Activated T-cell treated with anti-CD3 and anti-CD28 coated beads, Interleukin-2, amount 50 U/mL, for 4 hours (primary cell): Measurements from ENCODE around the gene GOLGA6L22. TPM values are rescaled to one million over a fixed set of nuclear protein-coding genes. Genes with fewer than 3 reads are reported as not detected.
"Not testable (repeated sequence)": the region's sequence is repeated elsewhere in the genome, so short reads cannot be mapped to it uniquely, and the experiment has no call there.

ENCODE experiments used
- ATAC-seq, 2 donors: fragments of 200-7000 bp; cut with Tn5 transposase; one replicate each; pipeline ENCODE4 v1.10.0; 2021
- DNase-seq: peaks from one replicate; pipeline ENCODE4 v3.0.0-alpha.2; 2020
- H3K27me3 Mint-ChIP-seq: one replicate; pipeline ENCODE4 v1.8.0; 2021; ENCODE audit warnings: low read depth, mixed read lengths
- H3K36me3 Mint-ChIP-seq: one replicate; pipeline ENCODE4 v1.8.0; 2022; ENCODE audit warnings: mixed read lengths; ENCODE audit not compliant: insufficient read depth
- H3K4me1 Mint-ChIP-seq: one replicate; pipeline ENCODE4 v1.8.0; 2021; ENCODE audit warnings: low read depth, mixed read lengths
- H3K4me3 Mint-ChIP-seq: one replicate; pipeline ENCODE4 v1.8.0; 2021; ENCODE audit warnings: mild to moderate bottlenecking, moderate library complexity, mixed read lengths
- H3K9me3 Mint-ChIP-seq: one replicate; pipeline ENCODE4 v1.8.0; 2021; ENCODE audit warnings: mixed read lengths
- total RNA-seq, 3 donors: library from RNA; stranded (reverse); gene quantifications; one replicate each; pipeline ENCODE4 v1.2.1, GENCODE V29; 2021

GOLGA6L22 gene
- not detected for total RNA-seq

DNA sequence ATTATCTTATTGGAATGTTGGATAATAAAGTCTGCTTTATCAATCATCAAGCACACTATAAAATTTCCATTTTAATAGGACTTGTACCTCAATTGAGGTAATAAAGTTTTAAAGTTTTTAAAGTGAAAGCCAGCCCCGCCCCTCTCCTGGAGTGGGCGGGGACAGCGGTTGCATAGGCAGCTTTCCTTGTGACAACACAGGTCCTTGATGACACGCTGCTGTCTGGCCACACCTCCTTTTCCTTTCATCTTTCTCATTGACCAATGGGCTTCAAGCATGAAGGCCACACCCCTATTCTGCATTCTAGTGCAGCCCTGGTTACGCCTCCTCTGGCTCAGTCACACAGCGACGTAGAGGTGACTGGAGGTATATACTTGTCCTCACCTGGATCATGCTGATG, at the start of gene GOLGA6L22:
Gene GOLGA6L22 (plus strand): TSS at position 301 of the 400 bp plus-strand sequence. CDS start 91 bp downstream, at position 392.
- ATAC-seq, H3K9me3 Mint-ChIP-seq, H3K36me3 Mint-ChIP-seq, H3K4me1 Mint-ChIP-seq, H3K4me3 Mint-ChIP-seq, DNase-seq, H3K27me3 Mint-ChIP-seq: not testable (repeated sequence)

- H3K27me3 Mint-ChIP-seq, H3K4me1 Mint-ChIP-seq, ATAC-seq, DNase-seq, H3K9me3 Mint-ChIP-seq, H3K4me3 Mint-ChIP-seq, H3K36me3 Mint-ChIP-seq: not testable (repeated sequence)
Measured at GRCh38 chr15:22417288-22417687, 41.4 kb upstream of the GOLGA6L22 start.

DNA sequence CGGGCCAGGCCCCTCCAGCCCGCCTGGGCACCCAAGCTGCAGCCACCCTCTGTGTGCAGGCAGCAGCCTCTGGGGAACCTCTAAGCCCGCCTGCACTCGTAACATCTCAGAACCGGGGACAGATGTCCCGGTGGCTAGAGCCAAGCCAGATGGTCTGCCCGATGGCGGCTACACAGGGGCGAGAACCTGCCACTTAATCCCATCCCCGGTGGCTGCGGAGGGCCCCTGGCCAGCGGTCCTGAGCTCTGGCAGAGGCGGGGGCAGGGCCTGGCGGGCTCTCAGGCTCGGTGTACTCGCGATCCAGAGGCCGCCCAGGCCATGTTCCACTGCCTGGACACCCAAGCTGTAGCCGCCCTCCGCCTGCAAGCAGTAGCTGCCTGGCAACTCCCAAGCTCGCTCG, 40.9 kb upstream of the GOLGA6L22 start:
- ATAC-seq, H3K4me3 Mint-ChIP-seq, DNase-seq, H3K4me1 Mint-ChIP-seq, H3K27me3 Mint-ChIP-seq, H3K9me3 Mint-ChIP-seq, H3K36me3 Mint-ChIP-seq: not testable (repeated sequence)

DNA sequence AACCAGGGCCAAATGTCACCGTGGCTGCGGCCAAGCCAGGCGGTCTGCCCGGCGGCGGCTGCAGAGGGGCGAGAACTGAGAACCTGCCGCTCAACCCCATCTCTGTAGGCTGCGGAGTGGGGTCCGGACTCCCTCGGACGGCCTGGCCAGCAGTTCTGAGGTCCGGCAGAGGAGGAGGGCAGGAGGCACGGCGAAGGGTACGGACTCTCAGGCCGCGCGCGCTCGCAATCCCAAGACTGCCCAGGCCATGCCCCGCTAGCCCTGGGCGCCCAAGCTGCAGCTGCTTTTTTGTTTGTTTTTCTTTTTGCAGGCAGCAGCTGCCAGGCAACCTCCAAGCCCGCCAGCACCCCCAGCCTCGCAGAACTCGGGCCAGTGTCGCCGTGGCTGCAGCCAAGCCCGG, 40.5 kb upstream of the GOLGA6L22 start:
- H3K4me1 Mint-ChIP-seq, H3K27me3 Mint-ChIP-seq, DNase-seq, H3K9me3 Mint-ChIP-seq, H3K36me3 Mint-ChIP-seq, H3K4me3 Mint-ChIP-seq, ATAC-seq: not testable (repeated sequence)

- H3K36me3 Mint-ChIP-seq, H3K4me3 Mint-ChIP-seq, DNase-seq, H3K4me1 Mint-ChIP-seq, H3K27me3 Mint-ChIP-seq, H3K9me3 Mint-ChIP-seq, ATAC-seq: not testable (repeated sequence)
Measured at GRCh38 chr15:22418666-22419065, 40.0 kb upstream of the GOLGA6L22 start.

DNA sequence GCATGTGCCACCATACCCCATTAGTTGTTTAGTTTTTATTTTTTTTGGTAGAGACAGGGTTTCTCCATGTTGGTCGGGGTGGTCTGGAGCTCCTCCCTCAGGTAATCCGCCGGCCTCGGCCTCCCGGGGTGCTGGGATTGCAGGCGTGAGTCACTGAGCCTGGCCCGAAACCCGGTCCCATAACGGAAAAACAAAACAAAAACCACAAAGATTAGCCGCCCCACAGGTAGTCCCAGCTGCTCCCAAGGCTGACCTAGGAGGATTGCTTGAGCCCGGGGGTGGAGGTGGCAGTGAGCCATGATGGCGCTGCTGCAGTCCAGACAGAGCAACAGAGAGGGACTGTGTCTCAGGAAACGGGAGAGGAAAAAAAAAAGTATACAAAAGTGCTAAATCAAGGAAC, 38.4 kb upstream of the GOLGA6L22 start:
- H3K9me3 Mint-ChIP-seq, DNase-seq, H3K4me3 Mint-ChIP-seq, H3K4me1 Mint-ChIP-seq, ATAC-seq, H3K27me3 Mint-ChIP-seq, H3K36me3 Mint-ChIP-seq: not testable (repeated sequence)

- not testable (repeated sequence) for H3K36me3 Mint-ChIP-seq, H3K27me3 Mint-ChIP-seq, H3K4me1 Mint-ChIP-seq, DNase-seq, H3K4me3 Mint-ChIP-seq, H3K9me3 Mint-ChIP-seq, ATAC-seq
Measured at GRCh38 chr15:22429426-22429825, 29.3 kb upstream of the GOLGA6L22 start.

DNA sequence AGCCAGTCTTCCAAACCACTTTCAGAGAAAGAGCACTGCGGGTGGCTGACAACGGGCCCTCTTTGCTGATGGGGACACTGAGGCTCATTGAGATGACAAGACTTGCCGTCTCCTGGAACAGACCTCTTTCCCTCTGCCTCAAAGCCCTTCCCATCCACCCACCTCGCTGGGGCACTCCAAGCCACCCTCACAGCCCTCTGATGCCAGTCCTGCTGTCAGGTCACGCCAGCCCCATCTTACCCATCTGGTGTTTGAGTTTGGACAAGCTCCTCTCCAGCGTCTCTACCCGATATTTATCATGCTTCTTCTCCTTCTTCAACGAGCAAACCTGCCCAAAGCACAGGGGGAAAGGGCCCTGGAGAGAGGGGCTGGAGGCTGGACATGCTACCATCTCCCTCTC, 27.0 kb upstream of the GOLGA6L22 start:
- H3K4me3 Mint-ChIP-seq, H3K4me1 Mint-ChIP-seq, DNase-seq, ATAC-seq, H3K36me3 Mint-ChIP-seq, H3K9me3 Mint-ChIP-seq, H3K27me3 Mint-ChIP-seq: not testable (repeated sequence)

DNA sequence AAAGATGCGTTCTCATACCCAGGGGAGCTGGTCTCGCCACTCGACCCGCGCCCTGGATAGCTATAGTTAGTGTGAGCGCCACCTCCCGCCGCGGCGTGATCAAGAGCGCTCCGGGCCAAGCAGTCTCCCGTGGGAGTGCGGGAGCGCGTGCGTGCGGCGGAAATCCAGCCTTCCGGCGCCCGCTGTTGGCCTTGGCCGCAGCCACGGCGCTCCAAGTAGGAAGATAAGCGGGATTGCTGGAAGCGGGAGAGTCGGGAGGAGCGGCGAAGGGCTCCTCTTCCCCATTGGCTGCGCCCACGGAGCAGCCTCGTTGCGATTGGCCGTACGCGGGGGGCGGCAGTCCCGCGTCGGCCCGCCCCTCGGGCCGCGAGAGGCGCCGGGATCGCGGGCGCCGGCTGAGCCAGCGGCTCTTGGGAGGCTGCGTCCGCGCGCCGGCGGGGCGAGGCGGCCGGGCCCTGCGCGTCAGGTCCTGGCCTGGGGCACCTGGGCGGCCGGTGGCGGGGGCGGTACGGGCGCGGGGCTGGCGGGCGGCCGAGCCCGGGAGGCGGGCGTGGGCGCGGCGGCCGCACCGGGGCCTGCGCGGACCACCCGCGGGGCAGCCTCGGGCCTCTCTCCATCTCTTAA, 35.9 kb downstream of the GOLGA6L22 start:
- H3K36me3 Mint-ChIP-seq, H3K27me3 Mint-ChIP-seq, H3K4me1 Mint-ChIP-seq, ATAC-seq, H3K9me3 Mint-ChIP-seq: not testable (repeated sequence)
- peak; percentile 10 for DNase-seq
- H3K4me3 Mint-ChIP-seq = peak overlapping the region; percentile 70

DNA sequence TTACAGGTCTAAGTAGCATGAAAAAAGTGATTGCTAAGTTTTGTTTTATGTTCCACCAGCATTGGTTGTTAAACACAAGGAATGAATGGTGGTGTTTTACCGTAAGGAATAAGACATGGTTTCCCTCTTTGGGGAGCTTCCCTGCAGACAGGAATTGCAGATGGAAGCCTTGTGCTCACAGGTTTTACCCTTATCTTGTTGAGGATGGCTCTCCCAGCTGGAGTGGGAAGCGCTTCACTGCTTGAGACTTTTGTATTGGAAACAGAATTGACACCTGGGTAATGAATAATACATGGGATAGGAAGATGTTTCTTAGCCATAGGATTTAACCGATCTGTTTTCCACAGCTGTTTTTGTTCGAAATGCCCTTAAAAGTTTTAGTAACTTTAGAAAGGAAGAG, 38.5 kb downstream of the GOLGA6L22 start:
- not testable (repeated sequence) for ATAC-seq

DNA sequence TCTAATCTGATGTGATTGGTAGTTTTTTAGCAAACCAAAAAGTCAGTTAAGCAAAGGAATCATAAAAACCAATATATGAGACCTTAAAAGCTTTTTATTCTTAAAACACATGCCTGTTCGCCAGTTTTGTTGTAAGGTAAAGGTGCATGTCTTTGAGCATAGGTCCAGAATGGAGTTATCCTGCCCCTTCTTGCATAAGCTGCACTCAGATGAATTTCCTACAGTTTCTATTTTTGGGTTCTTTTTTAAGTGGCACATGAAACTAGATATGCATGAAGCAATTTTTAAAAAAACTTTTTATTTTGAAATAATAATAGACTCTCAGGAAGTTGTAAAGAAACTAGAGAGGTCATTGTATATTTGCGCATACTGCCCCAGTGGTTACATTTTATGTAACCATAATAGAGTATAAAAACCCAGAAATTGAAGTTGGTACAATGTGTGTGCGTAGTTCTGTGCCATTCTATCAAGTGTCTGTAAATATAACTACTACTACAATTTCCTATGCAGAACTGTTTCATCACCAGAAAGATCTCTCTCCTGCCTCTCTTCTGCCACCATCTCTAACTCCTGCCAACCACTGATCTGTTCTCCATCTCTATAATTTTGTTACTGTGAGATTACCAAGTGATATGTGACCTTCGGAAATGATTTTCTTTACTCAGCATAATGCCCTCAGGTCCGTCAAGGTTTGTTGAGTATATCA, 39.7 kb downstream of the GOLGA6L22 start:
- not testable (repeated sequence) for ATAC-seq, H3K36me3 Mint-ChIP-seq, H3K4me1 Mint-ChIP-seq, DNase-seq, H3K9me3 Mint-ChIP-seq, H3K4me3 Mint-ChIP-seq, H3K27me3 Mint-ChIP-seq

More for the DNA sequence above, 38.5 kb downstream of the GOLGA6L22 start:
- H3K36me3 Mint-ChIP-seq, H3K9me3 Mint-ChIP-seq, H3K4me3 Mint-ChIP-seq, H3K4me1 Mint-ChIP-seq, DNase-seq, H3K27me3 Mint-ChIP-seq: not testable (repeated sequence)

DNA sequence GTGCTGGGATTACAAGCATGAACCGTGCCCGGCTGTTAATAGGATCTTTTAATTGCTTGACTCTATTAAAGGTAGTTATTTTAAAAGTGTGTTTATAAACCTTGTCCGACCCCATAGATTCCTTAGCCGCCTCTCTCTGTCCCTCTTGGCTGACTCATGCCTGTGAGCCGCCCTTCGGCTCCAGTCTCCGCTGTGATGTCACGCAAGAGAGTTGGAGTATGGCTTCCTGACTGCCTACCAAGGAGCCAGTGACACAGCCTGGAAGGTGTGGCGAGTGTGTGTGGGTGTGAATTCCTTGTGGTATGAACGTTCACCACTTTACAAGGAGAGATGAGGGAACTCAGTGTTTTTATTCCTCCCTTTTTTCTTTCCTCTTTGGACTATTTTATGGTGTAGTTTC, 43.6 kb downstream of the GOLGA6L22 start:
- not testable (repeated sequence) for H3K27me3 Mint-ChIP-seq, H3K4me3 Mint-ChIP-seq, H3K4me1 Mint-ChIP-seq, H3K9me3 Mint-ChIP-seq, H3K36me3 Mint-ChIP-seq, DNase-seq, ATAC-seq

GRCh38 chr15:22506959-22507358, 48.3 kb downstream of the GOLGA6L22 start:
- H3K4me1 Mint-ChIP-seq, H3K27me3 Mint-ChIP-seq, H3K9me3 Mint-ChIP-seq, DNase-seq, ATAC-seq, H3K4me3 Mint-ChIP-seq, H3K36me3 Mint-ChIP-seq: not testable (repeated sequence)

DNA sequence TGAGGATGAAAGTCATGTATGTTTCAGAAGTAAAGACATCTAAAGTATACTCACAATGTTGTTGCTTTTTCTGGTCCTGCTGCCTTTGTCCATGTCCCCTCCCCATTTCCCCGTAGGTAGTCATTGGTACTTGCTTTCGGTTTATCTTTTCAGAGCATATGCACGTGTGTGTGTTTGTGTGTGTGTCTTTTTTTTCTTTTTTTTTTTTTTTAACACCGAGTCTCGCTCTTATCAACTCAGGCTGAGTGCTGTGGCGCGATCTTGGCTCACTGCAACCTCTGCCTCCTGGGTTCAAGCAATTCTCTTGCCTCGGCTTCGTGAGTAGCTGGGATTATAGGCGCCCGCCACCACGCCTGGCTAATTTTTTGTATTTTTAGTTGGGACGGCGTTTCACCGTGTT, 57.4 kb downstream of the GOLGA6L22 start:
- not testable (repeated sequence) for H3K4me3 Mint-ChIP-seq, DNase-seq, ATAC-seq, H3K4me1 Mint-ChIP-seq, H3K36me3 Mint-ChIP-seq, H3K27me3 Mint-ChIP-seq, H3K9me3 Mint-ChIP-seq
